Activated CD4-positive, alpha-beta memory T cell treated with anti-CD3 and anti-CD28 coated beads for 36 hours (primary cell): Measurements from ENCODE around the gene IQCM. TPM values are rescaled to one million over a fixed set of nuclear protein-coding genes. Genes with fewer than 3 reads are reported as not detected.
"Not testable (repeated sequence)": the region's sequence is repeated elsewhere in the genome, so short reads cannot be mapped to it uniquely, and the experiment has no call there.

Experiments used
- CTCF ChIA-PET: fragments of 350-600 bp; sonication (Branson Sonifier 250); formaldehyde crosslinking; loops from one replicate; lab custom pipeline; 2021; ENCODE audit warnings: antibody characterized with exemption, inconsistent platforms; lab: Charles Lee
- POLR2A ChIA-PET: fragments of 350-600 bp; sonication (Branson Sonifier 250); formaldehyde crosslinking; loops from one replicate; lab custom pipeline; 2021; ENCODE audit warnings: antibody characterized with exemption; lab: Charles Lee
- DNase-seq: peaks from one replicate; pipeline ENCODE4 v3.0.0-alpha.2; 2020
- H3K27ac Mint-ChIP-seq: one replicate; pipeline ENCODE4 v1.8.0; 2021; ENCODE audit warnings: mixed read lengths
- H3K27me3 Mint-ChIP-seq: one replicate; pipeline ENCODE4 v1.8.0; 2021; ENCODE audit warnings: mixed read lengths
- H3K36me3 Mint-ChIP-seq: one replicate; pipeline ENCODE4 v1.8.0; 2021; ENCODE audit warnings: mixed read lengths
- H3K4me1 Mint-ChIP-seq: one replicate; pipeline ENCODE4 v1.8.0; 2021; ENCODE audit warnings: low read depth, mixed read lengths
- H3K4me3 Mint-ChIP-seq: one replicate; pipeline ENCODE4 v1.8.0; 2021; ENCODE audit warnings: mild to moderate bottlenecking, mixed read lengths
- H3K9me3 Mint-ChIP-seq: one replicate; pipeline ENCODE4 v1.8.0; 2021; ENCODE audit warnings: mixed read lengths
- intact Hi-C: fragments of 100-400 bp; cut with micrococcal nuclease; formaldehyde crosslinking; loops from one replicate; pipeline ENCODE4 v1.15.1; 2023
- total RNA-seq, 2 experiments: library from RNA; stranded (reverse); gene quantifications; one replicate each; pipeline ENCODE4 v1.2.3, GENCODE V29; 2021

The IQCM gene
- total RNA-seq, 2 experiments from 2014 or later, result not detected

DNA sequence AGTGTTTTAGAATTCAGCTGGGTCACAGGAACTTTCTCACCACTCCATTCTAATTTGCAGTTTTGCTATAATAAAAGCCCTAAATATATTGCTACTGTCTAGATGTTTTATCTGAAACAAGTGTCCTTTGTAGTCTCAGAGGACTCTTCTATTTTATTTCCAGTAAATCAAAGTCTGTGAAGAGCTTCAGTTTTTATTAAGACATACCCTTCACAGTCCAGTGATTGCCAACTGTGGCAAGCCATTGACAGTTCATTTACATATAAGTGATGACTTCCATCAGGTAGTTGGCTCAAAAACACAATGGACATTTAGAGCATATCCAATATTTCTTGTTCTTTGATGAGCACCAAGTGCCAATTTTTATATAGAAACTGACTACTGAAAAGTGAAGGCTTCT lies 466.1 kb downstream of the IQCM start:
- no peak for DNase-seq
- Mint-ChIP-seq H3K4me1 (no peaks in the 10 kb centered on the region), H3K36me3 (no peaks in the 10 kb centered on the region), H3K9me3 (peaks cover 10% of the 10 kb centered on the region), H3K27ac (no peak overlapping the region), H3K4me3 (no peak overlapping the region), H3K27me3 (no peaks in the 10 kb centered on the region)
- CTCF ChIA-PET, result no interaction called here
- POLR2A ChIA-PET, result no interaction called here
- intact Hi-C loops, result no loop called here

GRCh38 chr4:149347139-149347538 lies 468.5 kb downstream of the IQCM start:
- POLR2A ChIA-PET, result no interaction called here
- Mint-ChIP-seq H3K4me3 (no peak overlapping the region), H3K4me1 (no peaks in the 10 kb centered on the region), H3K27me3 (no peaks in the 10 kb centered on the region), H3K27ac (no peak overlapping the region), H3K36me3 (no peaks in the 10 kb centered on the region), H3K9me3 (peaks cover 1% of the 10 kb centered on the region)
- intact Hi-C loops, result no loop called here
- CTCF ChIA-PET, result no interaction called here
- DNase-seq, result no peak

DNA sequence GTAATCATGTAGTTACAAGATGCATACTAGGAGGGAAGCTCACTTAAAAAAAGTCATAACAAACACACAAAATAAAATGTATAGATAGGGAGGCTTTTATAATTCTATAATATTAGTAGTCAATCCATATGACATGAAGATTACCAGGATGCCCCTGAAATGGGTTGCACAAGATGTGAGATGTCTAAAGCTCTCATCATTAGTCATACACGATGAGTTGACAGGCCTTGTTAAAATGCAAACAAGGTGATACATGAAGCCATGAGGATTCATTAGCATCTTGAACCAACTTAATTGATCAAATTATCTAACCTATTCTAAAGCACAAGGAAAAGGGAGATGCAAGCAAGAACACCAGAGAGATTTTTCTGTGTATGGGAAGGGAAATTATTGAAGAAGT lies 470.2 kb downstream of the IQCM start:
- intact Hi-C loops, result no loop called here
- Mint-ChIP-seq H3K27ac (no peak overlapping the region), H3K36me3 (no peaks in the 10 kb centered on the region), H3K4me1 (no peaks in the 10 kb centered on the region), H3K27me3 (no peaks in the 10 kb centered on the region), H3K4me3 (no peak overlapping the region), H3K9me3 (no peaks in the 10 kb centered on the region)
- no peak for DNase-seq
- POLR2A ChIA-PET, result no interaction called here
- CTCF ChIA-PET, result no interaction called here

GRCh38 chr4:149344436-149344835 lies 471.2 kb downstream of the IQCM start:
- POLR2A ChIA-PET, result no interaction called here
- H3K27ac Mint-ChIP-seq, result no peak overlapping the region

GRCh38 chr4:149343614-149344013 lies 472.0 kb downstream of the IQCM start:
- no peaks in the 10 kb centered on the region for H3K36me3 Mint-ChIP-seq
- intact Hi-C loops, result no loop called here
- POLR2A ChIA-PET, result no interaction called here

More at GRCh38 chr4:149344436-149344835, 471.2 kb downstream of the IQCM start:
- H3K9me3 Mint-ChIP-seq, result no peaks in the 10 kb centered on the region
- no peaks in the 10 kb centered on the region for H3K36me3 Mint-ChIP-seq
- no peaks in the 10 kb centered on the region for H3K27me3 Mint-ChIP-seq
- no peak for DNase-seq
- intact Hi-C loops, result no loop called here
- H3K4me1 Mint-ChIP-seq, result no peaks in the 10 kb centered on the region
- H3K4me3 Mint-ChIP-seq, result no peak overlapping the region
- CTCF ChIA-PET, result no interaction called here

GRCh38 chr4:149341117-149341516 lies 474.5 kb downstream of the IQCM start:
- POLR2A ChIA-PET, CTCF ChIA-PET, H3K4me1 Mint-ChIP-seq, intact Hi-C loops, H3K9me3 Mint-ChIP-seq, DNase-seq, H3K4me3 Mint-ChIP-seq, H3K27ac Mint-ChIP-seq, H3K27me3 Mint-ChIP-seq, H3K36me3 Mint-ChIP-seq: not testable (repeated sequence)

More at GRCh38 chr4:149343614-149344013, 472.0 kb downstream of the IQCM start:
- Mint-ChIP-seq H3K4me1 (no peaks in the 10 kb centered on the region), H3K27me3 (no peaks in the 10 kb centered on the region), H3K9me3 (peaks cover 3% of the 10 kb centered on the region), H3K4me3 (no peak overlapping the region), H3K27ac (no peak overlapping the region)
- CTCF ChIA-PET, result no interaction called here
- DNase-seq, result no peak

- H3K27ac Mint-ChIP-seq, result no peak overlapping the region
- ChIA-PET CTCF (no interaction called here), POLR2A (no interaction called here)
- H3K9me3 Mint-ChIP-seq, result peaks cover 9% of the 10 kb centered on the region
- no peaks in the 10 kb centered on the region for H3K27me3 Mint-ChIP-seq
- no peaks in the 10 kb centered on the region for H3K4me1 Mint-ChIP-seq
- H3K36me3 Mint-ChIP-seq, result no peaks in the 10 kb centered on the region
- no peak overlapping the region for H3K4me3 Mint-ChIP-seq
- intact Hi-C loops, result no loop called here
- DNase-seq, result no peak
These were observed 487.5 kb downstream of the IQCM start for GRCh38 chr4:149328161-149328560.

DNA sequence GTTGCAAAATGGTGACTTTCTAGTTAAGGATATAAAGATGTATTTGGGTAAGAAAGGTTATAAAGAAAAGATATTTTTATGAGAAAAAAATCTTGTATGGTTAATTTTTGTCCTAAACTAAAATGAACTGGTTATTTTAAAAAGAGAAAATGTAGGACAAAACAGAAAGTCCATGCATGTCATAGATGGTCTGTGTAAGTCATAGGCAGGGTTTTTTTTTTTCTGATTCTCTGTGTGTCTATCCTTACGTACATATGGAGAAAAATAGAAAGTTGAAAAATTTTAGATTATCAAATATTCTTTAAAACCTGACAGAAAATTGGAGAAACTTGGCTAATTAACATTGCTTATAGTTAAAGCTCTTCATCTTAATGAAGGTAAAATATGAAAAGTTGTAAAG lies 493.4 kb downstream of the IQCM start:
- CTCF ChIA-PET, result no interaction called here
- no peak overlapping the region for H3K27ac Mint-ChIP-seq
- no peaks in the 10 kb centered on the region for H3K27me3 Mint-ChIP-seq
- POLR2A ChIA-PET, result no interaction called here
- H3K4me1 Mint-ChIP-seq, result no peaks in the 10 kb centered on the region
- no peak for DNase-seq
- intact Hi-C loops, result no loop called here
- H3K9me3 Mint-ChIP-seq, result peaks cover 13% of the 10 kb centered on the region
- no peaks in the 10 kb centered on the region for H3K36me3 Mint-ChIP-seq
- H3K4me3 Mint-ChIP-seq, result no peak overlapping the region

GRCh38 chr4:149321438-149321837 lies 494.2 kb downstream of the IQCM start:
- Mint-ChIP-seq H3K9me3 (peaks cover 13% of the 10 kb centered on the region), H3K36me3 (no peaks in the 10 kb centered on the region), H3K4me3 (no peak overlapping the region), H3K4me1 (no peaks in the 10 kb centered on the region), H3K27ac (no peak overlapping the region), H3K27me3 (no peaks in the 10 kb centered on the region)
- POLR2A ChIA-PET, result no interaction called here
- no peak for DNase-seq
- intact Hi-C loops, result no loop called here
- CTCF ChIA-PET, result no interaction called here

GRCh38 chr4:149311076-149311475 lies 504.6 kb downstream of the IQCM start:
- H3K4me1 Mint-ChIP-seq, result no peaks in the 10 kb centered on the region
- H3K27ac Mint-ChIP-seq, result no peak overlapping the region
- no peak for DNase-seq
- no peaks in the 10 kb centered on the region for H3K27me3 Mint-ChIP-seq
- CTCF ChIA-PET, result no interaction called here
- H3K4me3 Mint-ChIP-seq, result no peak overlapping the region
- no peaks in the 10 kb centered on the region for H3K36me3 Mint-ChIP-seq
- no peaks in the 10 kb centered on the region for H3K9me3 Mint-ChIP-seq
- POLR2A ChIA-PET, result no interaction called here
- intact Hi-C loops, result no loop called here

- H3K36me3 Mint-ChIP-seq, result no peaks in the 10 kb centered on the region
- intact Hi-C loops, result no loop called here
- no peaks in the 10 kb centered on the region for H3K9me3 Mint-ChIP-seq
- H3K4me3 Mint-ChIP-seq, result no peak overlapping the region
- no peaks in the 10 kb centered on the region for H3K27me3 Mint-ChIP-seq
- no peak for DNase-seq
- ChIA-PET POLR2A (no interaction called here), CTCF (no interaction called here)
- H3K27ac Mint-ChIP-seq, result no peak overlapping the region
- H3K4me1 Mint-ChIP-seq, result no peaks in the 10 kb centered on the region
These were observed 509.1 kb downstream of the IQCM start for GRCh38 chr4:149306537-149306936.
